Left renal cortex interstitium (tissue), 4 donors: ENCODE results near the gene NSUN2. TPM values are rescaled to one million over a fixed set of nuclear protein-coding genes. Genes with fewer than 3 reads are reported as not detected.
"Not testable (repeated sequence)": the region's sequence is repeated elsewhere in the genome, so short reads cannot be mapped to it uniquely, and the experiment has no call there.

Experiments
- DNase-seq, 4 donors: peaks; one replicate each; pipeline ENCODE4 v3.0.0-alpha.2; 2013; ENCODE audit warnings: low read depth in 4 of 4, low spot score in 2 of 4, missing footprints in 1 of 4
- polyA plus RNA-seq, 4 donors: library from polyadenylated mRNA; unstranded; fragments of 120-200 nt; gene quantifications; one replicate each; pipeline ENCODE4 v1.2.1, GENCODE V29; 2013; ENCODE audit not compliant: insufficient read length in 4 of 4

NSUN2 gene
- polyA plus RNA-seq, 4 donors: 41.2 to 67.4 (median 53.9) TPM

DNA sequence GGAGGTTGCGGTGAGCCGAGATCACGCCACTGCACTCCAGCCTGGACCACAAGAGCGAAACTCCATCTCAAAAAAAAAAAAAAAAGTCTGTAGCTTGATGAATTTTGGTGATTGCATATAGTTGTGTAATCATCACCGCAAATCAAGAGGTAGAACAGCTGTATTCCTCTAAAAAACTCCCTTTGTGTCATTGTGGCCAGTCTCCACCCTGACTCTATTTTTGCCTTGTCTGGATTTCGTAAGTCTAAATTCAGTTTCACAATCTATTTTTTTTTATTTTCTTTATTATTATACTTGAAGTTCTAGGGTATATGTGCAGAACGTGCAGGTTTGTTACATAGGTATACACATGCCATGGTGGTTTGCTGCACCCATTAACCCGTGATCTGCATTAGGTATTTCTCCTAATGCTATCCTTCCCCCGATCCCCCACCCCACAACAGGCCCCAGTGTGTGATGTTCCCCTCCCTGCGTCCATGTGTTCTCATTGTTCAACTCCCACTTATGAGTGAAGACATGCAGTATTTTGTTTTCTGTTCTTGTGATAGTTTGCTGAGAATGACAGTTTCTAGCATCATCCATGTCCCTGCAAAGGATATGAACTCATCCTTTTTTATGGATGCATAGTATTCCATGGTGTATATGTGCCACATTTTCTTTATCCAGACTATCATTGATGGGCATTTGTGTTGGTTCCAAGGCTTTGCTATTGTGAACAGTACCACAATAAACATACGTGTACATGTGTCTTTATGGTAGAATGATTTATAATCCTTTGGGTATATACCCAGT, 12.9 kb upstream of the NSUN2 start:
- DNase-seq: not testable (repeated sequence)

DNA sequence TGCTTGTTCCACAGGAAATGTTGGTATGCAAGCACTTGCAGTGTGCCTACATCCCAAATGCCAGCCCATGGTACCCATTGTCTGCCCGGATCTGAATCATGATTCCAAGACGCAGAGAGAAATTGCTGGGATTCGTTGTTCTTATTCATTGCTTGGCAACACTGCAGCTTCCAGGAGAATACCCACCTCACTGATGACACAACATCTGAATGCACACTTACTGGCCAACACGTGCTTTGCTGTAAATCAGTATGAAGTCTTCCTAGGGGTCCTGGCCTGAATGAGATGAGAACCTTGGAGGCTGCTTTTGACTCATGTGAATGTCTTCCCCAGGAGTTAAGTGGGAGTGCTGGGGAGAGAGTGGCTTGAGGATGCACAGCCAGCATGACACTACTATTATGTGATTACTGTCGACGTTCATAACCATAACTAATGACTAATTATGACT, 12.0 kb upstream of the NSUN2 start:
- no peak for DNase-seq

DNA sequence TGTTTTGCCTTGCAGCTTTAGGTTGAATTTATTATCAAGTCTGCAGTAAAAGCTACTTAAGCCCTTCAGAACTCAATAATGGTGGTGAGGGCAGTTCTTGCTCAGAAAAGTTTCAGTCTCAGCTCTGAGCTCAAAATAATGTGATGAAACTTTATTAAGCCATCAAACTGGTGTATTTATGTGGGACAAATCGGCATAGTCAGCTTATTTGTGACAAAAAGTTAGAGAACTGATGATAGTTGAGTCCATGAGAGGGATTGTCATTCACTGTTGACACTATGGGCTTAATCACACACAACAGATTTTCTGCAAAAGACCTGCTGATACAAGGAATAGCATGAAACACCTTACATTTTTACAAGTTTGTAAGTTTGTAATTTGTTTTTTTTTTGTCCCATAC, 9.8 kb upstream of the NSUN2 start:
- DNase-seq: no peak

DNA sequence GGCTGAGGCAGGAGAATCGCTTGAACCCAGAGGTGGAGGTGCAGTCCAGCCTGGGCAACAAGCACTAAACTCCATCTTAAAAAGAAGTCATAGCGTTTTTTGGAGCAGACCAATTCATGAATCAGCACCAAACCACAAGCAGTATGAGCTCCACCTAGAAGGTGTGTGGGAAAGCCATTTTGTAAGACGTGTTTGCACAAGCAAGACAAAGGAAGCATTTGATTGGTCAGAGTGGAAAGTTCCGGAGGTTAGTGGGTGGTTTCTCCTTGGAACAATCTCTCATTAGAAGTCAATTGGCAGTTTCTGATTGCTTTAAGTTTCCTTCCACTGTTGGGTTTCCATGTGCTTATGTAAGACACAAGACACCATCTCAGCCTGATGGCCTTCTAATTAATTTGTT, 5.4 kb upstream of the NSUN2 start:
- no peak for DNase-seq

DNA sequence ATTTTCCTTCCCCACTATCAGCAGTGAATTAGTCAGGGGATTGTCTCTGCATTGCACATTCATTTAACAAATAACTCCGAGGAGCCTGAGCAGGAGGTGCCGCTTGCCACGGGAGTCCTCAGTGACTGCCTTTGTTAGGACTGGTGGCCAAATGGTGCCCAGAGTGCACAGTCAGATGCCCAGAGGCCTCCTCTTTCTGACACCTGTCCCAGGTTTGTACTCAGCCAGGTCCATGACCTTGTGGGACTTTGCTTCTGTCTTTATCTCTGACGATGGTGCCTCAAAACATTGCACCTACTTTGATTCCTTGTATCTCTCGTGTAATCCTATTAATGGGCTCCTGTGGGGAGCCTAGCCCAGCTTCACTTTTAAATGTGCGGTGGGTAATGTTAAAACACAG, 4.7 kb upstream of the NSUN2 start:
- no peak for DNase-seq

DNA sequence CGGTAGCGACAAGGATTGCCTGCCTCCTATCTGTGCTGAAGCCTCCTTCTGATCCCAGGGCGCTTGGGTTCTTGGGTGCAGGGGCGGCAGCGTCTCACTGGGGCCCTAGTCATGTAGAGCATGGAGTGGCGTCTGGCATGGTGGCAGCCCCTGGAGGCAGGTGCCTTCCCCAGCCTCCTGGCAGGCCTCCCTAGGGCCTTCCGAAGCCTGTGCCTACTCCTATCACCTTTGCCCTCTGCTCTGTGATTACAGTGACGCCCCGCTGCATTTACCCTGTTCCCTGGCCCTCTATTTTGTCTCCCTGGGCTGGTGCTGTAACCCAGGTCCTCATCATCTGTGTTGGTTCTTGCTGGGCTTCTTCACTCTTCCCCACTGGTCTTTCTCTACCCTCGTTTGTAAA, 4.2 kb upstream of the NSUN2 start:
- DNase-seq: no peak

DNA sequence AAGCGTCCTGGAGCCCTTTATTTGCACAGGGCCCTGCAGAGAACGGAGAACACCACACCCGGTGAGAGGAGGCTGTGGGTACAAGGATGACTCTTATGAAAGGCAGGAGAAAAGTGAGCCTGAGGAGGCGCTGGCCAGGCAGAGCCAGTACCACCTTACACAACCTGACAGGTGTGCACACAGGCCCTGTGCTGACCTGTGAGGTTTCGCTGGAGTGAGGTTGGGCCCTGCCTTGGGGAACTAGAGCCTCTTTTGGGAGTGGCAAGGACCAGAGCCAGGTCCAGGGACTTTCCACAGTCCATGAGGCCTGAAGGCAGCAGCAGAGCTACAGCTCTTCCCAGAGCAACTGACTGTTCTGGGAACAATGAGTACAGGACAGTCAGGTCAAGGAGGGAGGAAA, 3.4 kb upstream of the NSUN2 start:
- DNase-seq: no peak

DNA sequence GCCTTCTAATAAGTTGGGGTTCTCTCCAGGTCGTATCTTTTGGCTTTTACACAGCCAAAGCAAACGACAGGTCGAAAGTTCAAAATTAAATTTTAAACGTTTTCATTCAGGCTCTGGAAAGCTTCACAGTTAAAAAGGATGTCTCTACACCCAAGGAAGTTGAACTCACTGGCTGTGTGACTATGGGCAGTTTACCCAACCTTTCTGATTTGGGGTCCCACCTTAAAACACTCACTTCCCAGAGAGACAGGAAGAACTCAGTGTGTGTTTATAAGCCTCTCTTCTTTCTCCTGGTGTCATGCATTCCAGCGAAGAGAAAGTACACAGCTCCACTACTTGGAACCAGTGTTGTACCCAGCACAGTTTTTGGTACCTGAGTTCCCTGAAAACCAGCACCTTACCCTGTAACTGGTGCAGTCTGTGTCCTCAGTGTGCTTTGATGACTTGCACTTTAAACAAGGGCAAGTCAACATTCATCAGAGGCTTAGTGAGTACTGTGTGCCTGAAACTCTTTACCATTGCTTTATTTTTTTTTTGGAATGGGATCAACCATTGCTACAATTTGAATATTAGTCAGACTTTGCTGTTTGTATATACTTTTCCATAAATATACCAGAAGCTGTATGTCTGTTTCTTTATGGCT, 2.1 kb upstream of the NSUN2 start:
- DNase-seq: no peak

DNA sequence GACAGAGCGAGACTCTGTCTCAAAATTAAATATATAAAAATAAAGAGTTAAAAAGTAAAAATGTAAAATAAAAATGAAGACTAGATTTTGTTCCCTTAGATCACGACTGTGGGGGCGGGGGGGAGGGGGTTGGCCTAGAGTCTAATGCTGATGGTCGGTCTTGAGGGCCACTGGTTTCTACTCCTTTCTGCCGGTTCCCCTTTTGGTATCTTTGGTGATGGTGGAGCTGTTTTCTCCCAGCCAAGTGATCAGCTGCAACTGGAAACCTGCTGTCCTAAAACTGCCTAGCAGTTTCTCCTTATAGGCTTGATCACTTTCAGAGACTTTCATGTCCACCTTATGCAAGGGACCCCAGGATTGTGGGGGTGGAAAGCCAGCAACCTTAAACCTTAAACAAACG, 1.5 kb upstream of the NSUN2 start:
- no peak for DNase-seq

DNA sequence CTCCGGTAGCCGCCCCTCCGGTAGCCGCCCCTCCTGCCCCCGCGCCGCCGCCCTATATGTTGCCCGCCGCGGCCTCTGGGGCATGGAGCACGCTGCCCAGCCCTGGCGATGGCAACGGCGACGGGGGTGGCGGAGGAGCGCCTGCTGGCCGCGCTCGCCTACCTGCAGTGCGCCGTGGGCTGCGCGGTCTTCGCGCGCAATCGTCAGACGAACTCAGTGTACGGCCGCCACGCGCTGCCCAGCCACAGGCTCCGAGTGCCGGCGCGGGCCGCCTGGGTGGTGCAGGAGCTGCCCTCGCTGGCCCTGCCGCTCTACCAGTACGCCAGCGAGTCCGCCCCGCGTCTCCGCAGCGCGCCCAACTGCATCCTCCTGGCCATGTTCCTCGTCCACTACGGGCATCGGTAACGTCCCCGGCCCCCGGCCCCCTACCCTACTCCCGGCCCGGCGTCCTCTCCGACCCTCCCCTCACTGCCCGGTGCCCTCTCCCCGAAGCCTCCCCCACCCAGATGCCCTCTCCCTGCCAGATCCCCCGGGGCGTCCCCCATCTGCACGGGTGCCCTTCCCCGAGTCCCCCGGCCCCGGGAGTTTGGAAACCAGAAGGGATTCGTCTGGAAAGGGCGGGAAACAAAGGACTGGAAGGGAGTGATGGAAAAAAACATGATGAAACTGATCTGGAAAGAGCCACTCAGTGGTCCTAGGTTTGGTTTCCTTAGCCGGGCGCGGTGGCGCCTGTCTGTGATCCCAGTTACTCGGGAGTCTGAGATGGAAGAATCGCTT, 813 bp upstream of the NSUN2 start:
- peak in 1 of 4 donors; percentile 9 for DNase-seq

DNA sequence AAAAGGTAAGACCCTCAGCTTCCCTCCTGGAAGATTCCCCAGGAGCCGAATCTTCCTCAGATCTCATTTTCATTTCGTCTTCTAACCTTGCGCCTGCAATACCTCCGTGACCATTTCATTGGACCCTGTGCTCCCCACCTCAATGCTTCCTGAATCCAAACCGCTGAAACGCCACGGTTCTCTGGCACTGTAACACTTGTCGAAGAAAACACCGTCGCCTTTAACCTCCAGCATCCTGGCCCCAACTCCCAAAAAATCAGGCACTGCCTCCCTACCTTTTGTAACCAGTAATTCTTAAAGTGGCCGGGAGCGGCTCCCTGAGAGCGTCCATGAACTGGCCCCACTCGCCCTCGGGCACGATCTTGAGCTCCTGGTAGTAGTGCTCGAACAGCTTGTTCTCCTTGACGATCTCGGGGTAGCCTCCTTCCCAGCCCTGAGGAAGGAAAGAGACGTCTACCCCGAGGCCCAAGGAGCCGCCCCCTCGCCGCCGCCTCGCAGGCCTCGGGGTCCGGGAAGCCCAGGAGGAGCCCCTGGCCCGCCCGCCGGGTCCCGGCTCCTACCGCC, 438 bp downstream of the NSUN2 start:
- peak in 1 of 4 donors; percentile 11 for DNase-seq

DNA sequence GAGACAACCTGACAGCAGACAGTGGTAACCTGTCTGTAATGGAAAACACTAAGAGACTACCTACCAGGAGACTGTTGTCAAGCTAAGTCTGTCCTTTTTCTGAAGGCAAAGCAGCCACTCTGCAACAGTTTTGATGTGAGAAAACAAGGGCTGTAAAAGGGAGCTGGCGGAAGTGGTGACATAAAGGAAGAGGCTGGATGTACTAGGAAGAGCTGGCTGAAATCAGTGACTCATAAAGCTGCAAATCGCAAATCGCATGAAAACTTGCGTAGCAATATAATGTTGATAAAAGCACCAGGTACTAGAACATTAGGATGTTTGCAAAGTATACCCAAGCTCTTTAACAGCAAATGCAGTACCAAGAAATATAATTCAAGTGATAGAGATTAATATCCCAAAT, 1.4 kb downstream of the NSUN2 start:
- DNase-seq: no peak

DNA sequence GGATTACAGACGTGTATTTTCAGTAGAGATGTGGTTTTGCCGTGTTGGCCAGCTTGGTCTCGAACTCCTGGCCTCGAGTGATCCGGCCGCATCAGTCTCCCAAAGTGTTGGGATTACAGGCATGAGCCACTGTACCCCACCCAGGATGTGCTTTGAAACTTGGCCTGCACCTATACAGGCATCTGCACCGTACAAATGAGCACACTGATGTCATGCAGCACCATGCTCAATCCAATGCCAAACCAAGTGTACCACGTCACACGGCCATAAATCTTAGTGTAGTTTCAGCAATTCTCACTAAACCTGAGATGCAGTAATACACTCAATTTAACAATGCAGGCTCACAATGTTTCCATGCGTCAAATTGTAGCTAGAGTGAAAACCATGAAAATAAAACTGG, 6.3 kb downstream of the NSUN2 start:
- no peak for DNase-seq

DNA sequence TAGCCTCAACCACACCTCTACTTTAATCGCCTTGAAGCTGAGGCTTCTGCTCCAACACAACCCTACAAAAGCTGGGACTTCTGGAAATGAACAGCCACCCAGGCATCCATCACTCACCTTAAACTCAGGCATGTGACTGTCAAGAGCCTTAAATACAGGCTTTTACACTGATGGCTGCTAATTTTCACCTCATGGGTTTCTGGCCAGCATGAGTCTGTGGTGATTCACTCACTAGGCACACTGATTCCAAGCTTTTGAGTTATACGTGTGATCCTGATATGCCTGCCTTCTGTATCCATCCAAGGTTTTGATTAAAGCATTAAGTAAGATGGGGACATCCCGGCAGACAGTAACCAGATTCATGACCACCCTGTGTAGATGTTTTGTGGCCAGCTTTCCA, 8.9 kb downstream of the NSUN2 start:
- no peak for DNase-seq

DNA sequence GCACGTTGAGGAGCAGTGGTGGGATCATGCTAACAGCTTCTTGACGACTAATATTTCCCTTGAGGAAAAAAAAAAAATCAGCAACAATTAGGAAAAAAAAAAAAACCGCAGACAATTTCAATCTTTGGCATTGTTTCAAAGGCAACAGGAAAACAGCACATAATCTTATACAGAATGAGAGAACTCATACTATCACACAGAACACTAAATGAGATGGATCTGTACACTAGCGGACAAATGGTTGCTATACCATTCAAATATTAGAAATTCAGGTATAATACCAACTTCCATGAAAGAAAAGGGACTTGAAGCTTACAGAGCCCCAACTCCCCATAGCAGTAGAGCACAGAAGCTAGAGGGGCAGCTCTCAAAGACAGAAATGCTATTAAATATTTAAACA, 9.6 kb downstream of the NSUN2 start:
- no peak for DNase-seq

DNA sequence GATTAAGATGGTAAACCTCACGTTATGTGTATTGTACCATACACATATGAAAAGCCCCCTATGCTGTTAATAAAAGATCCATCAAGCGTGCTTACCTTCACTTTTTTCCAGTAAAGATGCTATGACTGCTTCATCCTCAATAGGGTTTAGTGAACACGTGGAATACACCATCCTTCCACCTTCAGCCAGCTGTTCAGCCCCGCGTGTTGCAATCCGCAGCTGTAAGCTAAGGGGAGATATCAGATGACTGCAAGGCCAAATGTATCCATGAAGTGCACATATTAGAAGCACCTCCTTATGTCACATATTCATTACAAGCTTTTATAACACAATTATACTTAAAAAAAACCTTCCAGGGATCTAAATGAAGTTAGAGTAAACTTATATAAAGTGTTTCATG, 16.2 kb downstream of the NSUN2 start:
- no peak for DNase-seq

DNA sequence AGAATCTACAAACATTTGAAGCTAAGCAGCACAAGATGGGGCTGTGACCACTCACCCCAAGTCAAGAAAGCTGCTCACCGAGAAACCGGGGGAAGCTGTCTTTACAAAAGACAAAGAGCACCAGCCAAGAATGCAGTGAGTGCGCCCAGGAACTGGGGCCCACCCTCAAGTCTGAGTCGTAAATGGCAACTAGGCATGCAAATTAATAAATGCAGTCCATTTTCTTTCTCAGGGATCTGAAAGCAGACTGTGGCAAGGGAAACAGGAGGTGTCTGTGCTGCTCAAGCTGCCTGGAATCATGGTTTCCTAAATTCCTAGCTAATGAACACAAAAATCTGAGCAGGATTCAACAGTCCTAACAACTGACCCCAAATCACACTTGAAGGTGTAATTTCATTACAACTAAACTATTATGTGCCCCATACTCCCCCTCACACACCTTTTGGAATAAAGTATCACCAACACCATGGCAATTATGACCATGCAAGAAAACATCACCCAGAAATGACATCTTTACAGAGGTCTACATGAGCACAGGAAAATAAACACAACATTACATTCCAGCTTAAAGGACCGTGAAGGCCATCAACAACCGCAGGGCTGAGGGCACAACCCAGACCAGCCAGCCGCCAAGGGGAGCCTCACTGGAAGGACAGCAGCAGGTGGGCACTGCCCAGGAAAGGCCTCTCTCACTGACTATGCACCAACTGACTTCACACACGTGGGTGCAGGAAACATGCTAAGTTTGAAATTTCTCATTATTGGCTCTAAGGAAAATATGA, 17.6 kb downstream of the NSUN2 start:
- no peak for DNase-seq

DNA sequence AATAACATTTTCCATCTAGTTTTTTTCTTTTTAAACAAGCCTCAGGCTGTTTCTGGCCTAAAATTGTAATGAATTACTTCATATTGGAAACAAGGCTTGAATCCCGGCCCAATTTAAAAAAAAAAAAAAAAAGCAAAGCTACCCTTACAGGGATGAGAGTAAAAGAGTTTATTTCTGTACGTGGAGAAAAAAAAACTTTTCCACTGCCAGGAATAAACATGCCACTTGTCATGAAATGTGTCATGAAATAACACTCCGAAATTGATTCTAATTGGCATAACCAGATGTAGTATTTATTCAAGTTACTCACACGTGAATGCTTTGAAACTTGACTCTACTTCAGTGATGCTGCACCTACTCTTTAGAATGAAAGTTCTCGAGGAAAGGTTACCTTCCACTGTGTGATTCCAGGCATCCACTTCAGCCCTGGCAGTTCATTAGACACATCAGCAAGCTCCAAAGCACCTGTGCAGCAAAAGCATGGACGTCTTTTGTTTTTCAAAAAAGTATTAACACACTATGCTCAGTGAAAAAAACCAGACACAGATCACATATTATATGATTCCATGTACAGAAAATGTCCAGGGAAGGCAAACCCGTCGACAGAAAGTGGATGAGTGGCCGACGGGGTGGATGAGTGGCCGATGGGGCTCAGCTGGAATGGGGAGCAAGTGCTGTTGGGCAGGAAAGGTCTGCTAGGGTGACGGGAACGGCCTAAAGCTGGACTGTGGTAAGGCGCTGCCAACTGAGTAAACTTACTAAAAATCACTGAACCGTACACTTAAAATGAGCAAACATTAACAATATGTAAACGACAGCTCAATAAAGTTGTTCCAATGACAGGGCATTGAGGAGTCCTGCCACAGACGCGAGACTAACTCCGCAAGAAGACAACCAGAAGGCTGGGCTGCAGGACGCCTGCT, 21.2 kb downstream of the NSUN2 start:
- DNase-seq: no peak

DNA sequence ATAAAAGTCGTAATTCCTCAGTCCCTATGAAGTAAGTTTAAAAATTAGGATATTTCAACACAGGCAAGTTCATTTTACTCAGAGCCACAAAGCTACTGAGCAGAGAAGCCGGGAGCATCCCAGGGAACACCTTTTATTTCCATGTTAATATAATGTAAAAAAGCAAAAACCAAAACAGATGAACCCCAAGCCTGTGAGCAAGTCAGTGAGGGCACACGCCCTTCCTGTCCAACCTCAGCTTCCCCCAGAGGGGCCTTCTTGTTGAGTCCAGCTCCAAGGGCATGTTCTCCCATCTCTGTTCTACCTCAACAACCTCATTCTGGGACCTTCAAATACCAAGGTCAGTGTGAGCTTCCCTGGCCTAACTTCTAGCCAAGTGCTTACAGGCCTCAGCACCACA, 24.8 kb downstream of the NSUN2 start:
- DNase-seq: no peak
